IMR-90 (cell line): Measurements from ENCODE around the gene SPTY2D1. TPM values are rescaled to one million over a fixed set of nuclear protein-coding genes. Genes with fewer than 3 reads are reported as not detected.

Source experiments
- ATAC-seq: fragments of 200-7000 bp; cut with Tn5 transposase; 2 replicates; pipeline ENCODE4 v1.9.1; 2020; ENCODE audit warnings: low read depth, mild to moderate bottlenecking, moderate library complexity
- BruUV-seq: library from RNA; stranded (reverse); fragments of 400-500 nt; replicated peaks from 2 replicates; lab custom pipeline; 2021; lab: Mats Ljungman, UMichigan
- CTCF ChIA-PET: fragments of 300-600 bp; formaldehyde crosslinking; extraction: SDS; loops from one replicate; lab custom pipeline; 2021; ENCODE audit warnings: antibody characterized with exemption; lab: Yijun Ruan, JAX
- POLR2A ChIA-PET: fragments of 300-600 bp; sonication (Branson Sonifier 250); formaldehyde crosslinking; loops from one replicate; lab custom pipeline; 2022; ENCODE audit warnings: antibody characterized with exemption; ENCODE audit not compliant: unreplicated experiment; lab: Charles Lee
- DNase-seq: peaks from one replicate; pipeline ENCODE4 v3.0.0; 2013
- H2AFZ ChIP-seq: replicated peaks from 2 replicates; pipeline ENCODE3; 2013; ENCODE audit warnings: low read length, mild to moderate bottlenecking; ENCODE audit not compliant: poor library complexity
- H2AK5ac ChIP-seq: 2 replicates; pipeline ENCODE4 v1.6.1; 2013; ENCODE audit warnings: low read depth, low read length, inconsistent platforms
- H2AK9ac ChIP-seq: replicated peaks from 2 replicates; pipeline ENCODE3; 2013; ENCODE audit warnings: mild to moderate bottlenecking, low read depth, low read length, moderate library complexity; ENCODE audit not compliant: poor library complexity
- H2BK120ac ChIP-seq: 2 replicates; pipeline ENCODE4 v1.6.1; 2013; ENCODE audit warnings: low read depth, low read length, inconsistent platforms
- H2BK15ac ChIP-seq: 3 replicates; pipeline ENCODE4 v1.6.1; 2013; ENCODE audit warnings: low read depth, low read length, inconsistent platforms
- H2BK20ac ChIP-seq: 2 replicates; pipeline ENCODE4 v1.6.1; 2013; ENCODE audit warnings: low read depth, mild to moderate bottlenecking, inconsistent platforms, low read length, moderate library complexity
- H2BK5ac ChIP-seq: 2 replicates; pipeline ENCODE4 v1.6.1; 2013; ENCODE audit warnings: mild to moderate bottlenecking, low read depth, low read length, inconsistent platforms; ENCODE audit not compliant: poor library complexity, severe bottlenecking
- H3K14ac ChIP-seq: replicated peaks from 2 replicates; pipeline ENCODE4 v1.6.1; 2013; ENCODE audit warnings: low read depth, low read length, inconsistent platforms
- H3K18ac ChIP-seq: 2 replicates; pipeline ENCODE4 v1.6.1; 2013; ENCODE audit warnings: low read depth, low read length, control low read depth
- H3K23ac ChIP-seq: 2 replicates; pipeline ENCODE4 v1.6.1; 2013; ENCODE audit warnings: low read depth, low read length, inconsistent platforms
- H3K27ac ChIP-seq: 2 replicates; pipeline ENCODE4 v1.5.1; 2013; ENCODE audit warnings: mild to moderate bottlenecking, control low read depth, low read length; ENCODE audit not compliant: insufficient read depth
- H3K27me3 ChIP-seq: 2 replicates; pipeline ENCODE4 v1.6.1; 2013; ENCODE audit warnings: low read length; ENCODE audit not compliant: control insufficient read depth, insufficient read depth
- H3K36me3 ChIP-seq: 2 replicates; pipeline ENCODE4 v1.6.1; 2013; ENCODE audit warnings: low read length, mixed read lengths; ENCODE audit not compliant: control insufficient read depth, insufficient read depth
- H3K4ac ChIP-seq: 2 replicates; pipeline ENCODE4 v1.6.1; 2013; ENCODE audit warnings: low read depth, low read length, inconsistent platforms
- H3K4me1 ChIP-seq: 2 replicates; pipeline ENCODE4 v1.6.1; 2013; ENCODE audit warnings: low read length, mixed read lengths; ENCODE audit not compliant: control insufficient read depth, insufficient read depth
- H3K4me2 ChIP-seq: 2 replicates; pipeline ENCODE4 v1.6.1; 2013; ENCODE audit warnings: low read depth, mild to moderate bottlenecking, control low read depth, low read length, moderate library complexity
- H3K4me3 ChIP-seq: 2 replicates; pipeline ENCODE4 v1.5.1; 2013; ENCODE audit warnings: low read depth, mild to moderate bottlenecking, control low read depth, low read length, moderate library complexity; ENCODE audit not compliant: insufficient read depth
- H3K56ac ChIP-seq: 2 replicates; pipeline ENCODE4 v1.6.1; 2013; ENCODE audit warnings: low read length, inconsistent platforms; ENCODE audit not compliant: insufficient read depth; ENCODE audit errors: extremely low read depth
- H3K79me1 ChIP-seq, 2 experiments: 2 replicates each; pipeline ENCODE4 v1.6.1; 2013; ENCODE audit warnings: low read length in 2 of 2, inconsistent platforms in 1 of 2, low read depth in 1 of 2
- H3K9ac ChIP-seq: 2 replicates; pipeline ENCODE4 v1.6.1; 2013; ENCODE audit warnings: low read depth, low read length, control low read depth
- H3K9me1 ChIP-seq: 2 replicates; pipeline ENCODE4 v1.6.1; 2013; ENCODE audit warnings: low read length, inconsistent platforms; ENCODE audit not compliant: insufficient read depth
- H3K9me3 ChIP-seq: 2 replicates; pipeline ENCODE4 v1.6.1; 2013; ENCODE audit warnings: low read length; ENCODE audit not compliant: control insufficient read depth, insufficient read depth
- H4K20me1 ChIP-seq: 2 replicates; pipeline ENCODE4 v1.6.1; 2013; ENCODE audit warnings: low read length, inconsistent platforms; ENCODE audit not compliant: insufficient read depth
- H4K5ac ChIP-seq: 2 replicates; pipeline ENCODE4 v1.6.1; 2013; ENCODE audit warnings: mild to moderate bottlenecking, low read depth, low read length, control low read depth
- H4K8ac ChIP-seq, 2 experiments: 2 replicates each; pipeline ENCODE4 v1.6.1; 2013; ENCODE audit warnings: low read depth in 2 of 2, low read length in 2 of 2, control low read depth in 1 of 2, inconsistent platforms in 1 of 2
- H4K91ac ChIP-seq: 2 replicates; pipeline ENCODE4 v1.6.1; 2013; ENCODE audit warnings: low read depth, low read length, inconsistent platforms; ENCODE audit not compliant: insufficient read depth
- MAZ ChIP-seq: IDR thresholded peaks from 2 replicates; pipeline ENCODE4 v1.6.1; 2012; ENCODE audit warnings: low read depth, mild to moderate bottlenecking, low read length, improper control_type of control experiment, moderate library complexity, borderline replicate concordance
- WGBS, 2 experiments: methylation state at CpG; one replicate each; pipeline versions ENCODE4 v1.1.5 to v1.1.7; 2013; ENCODE audit warnings: missing lambda C conversion rate in 2 of 2; ENCODE audit not compliant: insufficient read length in 1 of 2; ENCODE audit errors: extremely low coverage in 2 of 2; 5-methylcytosine and 5-hydroxymethylcytosine counted together
- dilution Hi-C: fragments of 300-500 bp; cut with HindIII; formaldehyde crosslinking; loops from one replicate; pipeline ENCODE4 v1.14.3; 2018; ENCODE audit warnings: low sequenced_read_pairs; ENCODE audit not compliant: unreplicated experiment
- in situ Hi-C: fragments of 300-500 bp; cut with MboI; formaldehyde crosslinking; loops from 3 replicates; pipeline ENCODE4 v1.14.3; 2019; ENCODE audit warnings: low sequenced_read_pairs, inconsistent platforms, mixed read lengths
- intact Hi-C: fragments of 100-400 bp; cut with micrococcal nuclease; formaldehyde crosslinking; loops from 2 replicates; pipeline ENCODE4 v1.10.0; 2022
- polyA plus RNA-seq, 3 experiments: library from polyadenylated mRNA; depleted of rRNA; stranded (reverse); fragments of >200 nt; gene quantifications; 2 replicates each; pipeline ENCODE4 v1.2.3, GENCODE V29; 2012; ENCODE audit warnings: low replicate concordance in 1 of 3
- total RNA-seq: library from RNA; depleted of rRNA; stranded (reverse); fragments of >200 nt; gene quantifications from 2 replicates; pipeline ENCODE4 v1.2.3, GENCODE V29; 2012

Gene SPTY2D1
- total and polyA plus RNA-seq, 2 of the 4 experiments (the other 2 are of a cell fraction) = 10.3 to 36.6 TPM

GRCh38 chr11:18618342-18619025, 15.7 kb downstream of the SPTY2D1 start:
- 0% methylated on average over 1 of the region's 5 CpGs; no CpG with 5 or more reads in 1 of the 2 experiments for WGBS, 2 experiments
- DNase-seq (peak; percentile 73), ATAC-seq (peak; percentile 58)
- H4K91ac ChIP-seq = no peak overlapping the region
- no peak overlapping the region for H3K9ac ChIP-seq
- H4K8ac ChIP-seq = no peak overlapping the region
- peaks cover 22 to 70% of the 10 kb centered on the region in 2 experiments for H3K79me1 ChIP-seq
- H4K5ac ChIP-seq = peak overlapping the region; percentile 54; the same call in 1 of the 2 replicates
- H2BK5ac ChIP-seq = peak overlapping the region; percentile 75
- H3K4me3 ChIP-seq = peak overlapping the region; percentile 16; the same call in 1 of the 2 replicates
- H3K27ac ChIP-seq = no peak overlapping the region
- H2BK120ac ChIP-seq = no peak overlapping the region
- H3K4me2 ChIP-seq = peak overlapping the region; percentile 97
- intact Hi-C loops (loop anchor here (2.0 kb wide), 1 partner anchor 16 kb away; the partner anchor contains the start of gene SPTY2D1), in situ Hi-C loops (no loop called here), dilution Hi-C loops (no loop called here)
- peaks cover 9% of the 10 kb centered on the region; the same call in 1 of the 2 replicates for H3K9me1 ChIP-seq
- H3K27me3 ChIP-seq = no peaks in the 10 kb centered on the region
- H4K20me1 ChIP-seq = peaks cover 59% of the 10 kb centered on the region
- H3K36me3 ChIP-seq = peaks cover 19% of the 10 kb centered on the region
- H3K56ac ChIP-seq = no peak overlapping the region
- no peak overlapping the region for H2BK20ac ChIP-seq
- peak overlapping the region; percentile 0; the same call in 1 of the 2 replicates for H3K23ac ChIP-seq
- ChIA-PET POLR2A (no interaction called here), CTCF (interaction anchor here (0.8 kb wide), 2 partner anchors 15 to 146 kb away, joined by 3 read pairs; no protein-coding TSS in a partner anchor)
- H3K4me1 ChIP-seq = peaks cover 7% of the 10 kb centered on the region
- H2AK5ac ChIP-seq = no peak overlapping the region
- no peak overlapping the region for H3K14ac ChIP-seq
- no peaks in the 10 kb centered on the region for H3K9me3 ChIP-seq
- no peak for TF ChIP-seq MAZ
- no TSS peak for BruUV-seq
- no peak overlapping the region for H2AFZ ChIP-seq
- H2AK9ac ChIP-seq = no peak overlapping the region
- H3K4ac ChIP-seq = no peak overlapping the region
- no peak overlapping the region; the same call in 1 of the 2 replicates for H3K18ac ChIP-seq
- no peak overlapping the region for H2BK15ac ChIP-seq
